KG1 (cell line): ENCODE data around the gene CTU1.

Experiments
- DNase-seq: peaks from one replicate; lab custom pipeline; 2025; lab: John Stamatoyannopoulos, UW

CTU1 gene

GRCh38 chr19:51082611-51083010 lies 25.6 kb downstream of the CTU1 start, which contains the start of gene KLK14:
Gene KLK14 (minus strand): TSS chr19:51082887. CDS start chr19:51082614, 273 bp downstream.
- DNase-seq: no peak

- DNase-seq: no peak
These were observed 26.7 kb downstream of the CTU1 start for GRCh38 chr19:51081476-51081875.

- DNase-seq: no peak
These were observed 28.6 kb downstream of the CTU1 start for GRCh38 chr19:51079481-51080110.

GRCh38 chr19:51078731-51079130 lies 29.5 kb downstream of the CTU1 start:
- DNase-seq: no peak

GRCh38 chr19:51078104-51078503 lies 30.1 kb downstream of the CTU1 start:
- DNase-seq: no peak

GRCh38 chr19:51076631-51077213 lies 31.5 kb downstream of the CTU1 start:
- no peak for DNase-seq

- no peak for DNase-seq
These were observed 32.2 kb downstream of the CTU1 start for GRCh38 chr19:51075998-51076397.

GRCh38 chr19:51071095-51071405 lies 37.2 kb downstream of the CTU1 start:
- no peak for DNase-seq

GRCh38 chr19:51070334-51071094 lies 37.7 kb downstream of the CTU1 start:
- DNase-seq: no peak

- DNase-seq: no peak
These were observed 41.6 kb downstream of the CTU1 start for GRCh38 chr19:51066393-51067186.

- no peak for DNase-seq
These were observed 42.8 kb downstream of the CTU1 start for GRCh38 chr19:51065221-51065960.

- DNase-seq: no peak
These were observed 43.5 kb downstream of the CTU1 start, which contains the start of gene KLK13 for GRCh38 chr19:51064534-51065220. Gene KLK13 (minus strand): TSS chr19:51065092. CDS start chr19:51065067, 25 bp downstream.

- DNase-seq: no peak
These were observed 44.5 kb downstream of the CTU1 start for GRCh38 chr19:51063664-51064063.

- no peak for DNase-seq
These were observed 47.2 kb downstream of the CTU1 start for GRCh38 chr19:51060973-51061372.

GRCh38 chr19:51060336-51060735 lies 47.9 kb downstream of the CTU1 start:
- no peak for DNase-seq

- DNase-seq: no peak
These were observed 48.5 kb downstream of the CTU1 start for GRCh38 chr19:51059715-51060114.

GRCh38 chr19:51055866-51056265 lies 52.3 kb downstream of the CTU1 start:
- no peak for DNase-seq
